ENCODE results near the gene EVPLL.
"Not testable (repeated sequence)": the region's sequence is repeated elsewhere in the genome, so short reads cannot be mapped to it uniquely, and the experiment has no call there.

EVPLL gene

DNA sequence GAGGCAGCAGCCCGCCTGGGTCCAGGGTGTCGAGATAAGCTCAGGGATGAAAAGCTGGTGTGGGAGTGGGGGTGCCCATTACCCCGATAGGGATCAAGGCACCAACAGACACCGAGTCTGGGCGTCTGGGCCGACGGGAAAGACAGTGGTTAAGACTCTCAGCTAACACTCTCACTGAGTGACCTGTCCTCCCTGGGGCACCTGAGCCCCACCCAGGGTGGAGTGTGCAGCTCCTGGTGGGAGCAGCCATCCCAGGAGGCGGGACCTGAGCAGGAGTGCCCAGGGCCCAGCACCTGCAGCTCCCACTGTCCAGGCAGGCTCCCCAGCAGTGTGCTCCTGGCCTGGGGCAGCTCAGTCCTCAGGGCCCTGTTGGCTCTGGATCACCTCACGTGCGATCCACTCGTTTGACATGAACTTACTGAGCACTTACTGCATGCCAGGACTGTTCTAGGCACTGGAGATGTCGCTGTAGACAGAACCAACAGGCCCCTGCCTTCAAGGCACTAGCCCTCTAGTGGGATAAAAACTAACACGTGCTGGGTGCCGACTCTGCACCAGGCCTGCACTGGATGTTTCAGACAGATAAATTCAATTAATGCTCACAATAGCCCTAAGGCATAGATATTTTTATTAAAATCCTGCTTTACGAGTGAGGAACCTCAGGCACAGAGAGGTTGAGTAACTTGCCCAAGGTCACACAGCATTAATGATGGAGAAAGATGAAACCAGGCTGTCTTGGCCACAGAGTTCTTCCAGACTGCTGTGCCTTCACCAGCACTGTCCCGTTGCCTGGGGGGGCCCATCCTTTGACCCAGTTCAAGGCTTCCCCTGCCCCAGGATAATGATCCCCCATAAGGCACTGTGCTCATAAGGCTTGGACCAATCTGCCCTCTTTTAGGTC, 1.9 kb downstream of the EVPLL start:
- DNase-seq (ENCODE audit: low spot score) = no peak

- no peak for DNase-seq (ENCODE audit: low spot score)
These were observed 3.0 kb downstream of the EVPLL start for GRCh38 chr17:18380471-18381157.

- DNase-seq (ENCODE audit: low spot score) = no peak
These were observed 3.8 kb downstream of the EVPLL start for GRCh38 chr17:18381158-18381952.

DNA sequence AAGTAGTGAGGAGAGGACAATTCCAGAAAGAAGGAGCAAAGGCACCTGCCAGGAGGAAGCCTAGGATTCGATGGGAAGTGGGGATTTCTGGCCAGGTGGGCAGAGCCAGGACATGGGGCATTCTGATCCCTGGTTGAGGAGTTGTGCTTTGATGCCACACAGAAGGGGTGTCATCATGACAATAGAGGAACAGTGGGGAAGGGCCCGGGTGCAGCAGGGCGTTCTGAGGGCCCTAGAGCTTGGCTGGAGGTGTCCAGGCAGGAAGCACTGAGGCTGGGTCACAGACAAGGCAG, 4.3 kb downstream of the EVPLL start:
- DNase-seq (ENCODE audit: low spot score) = no peak

- DNase-seq (ENCODE audit: low spot score) = no peak
These were observed 5.0 kb downstream of the EVPLL start for GRCh38 chr17:18382441-18383078.

DNA sequence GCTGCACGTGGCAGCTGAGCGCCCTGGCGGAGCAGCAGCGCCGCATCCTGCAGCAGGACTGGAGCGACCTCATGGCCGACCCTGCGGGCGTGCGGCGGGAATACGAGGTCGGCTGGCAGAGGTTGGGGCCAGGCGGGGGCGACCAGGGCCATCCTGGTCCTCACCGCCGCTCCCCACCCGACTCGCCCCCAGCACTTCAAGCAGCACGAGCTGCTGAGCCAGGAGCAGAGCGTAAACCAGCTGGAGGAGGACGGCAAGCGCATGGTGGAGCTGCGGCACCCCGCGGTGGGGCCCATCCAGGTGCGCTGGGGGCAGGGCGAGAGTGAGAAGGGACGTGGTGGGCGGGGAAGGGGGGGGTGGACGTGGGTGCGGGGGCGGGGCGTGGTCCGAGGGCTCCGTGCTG, 5.5 kb downstream of the EVPLL start:
- DNase-seq (ENCODE audit: low spot score) = not testable (repeated sequence)

GRCh38 chr17:18384271-18384670, 6.7 kb downstream of the EVPLL start:
- not testable (repeated sequence) for DNase-seq (ENCODE audit: low spot score)

DNA sequence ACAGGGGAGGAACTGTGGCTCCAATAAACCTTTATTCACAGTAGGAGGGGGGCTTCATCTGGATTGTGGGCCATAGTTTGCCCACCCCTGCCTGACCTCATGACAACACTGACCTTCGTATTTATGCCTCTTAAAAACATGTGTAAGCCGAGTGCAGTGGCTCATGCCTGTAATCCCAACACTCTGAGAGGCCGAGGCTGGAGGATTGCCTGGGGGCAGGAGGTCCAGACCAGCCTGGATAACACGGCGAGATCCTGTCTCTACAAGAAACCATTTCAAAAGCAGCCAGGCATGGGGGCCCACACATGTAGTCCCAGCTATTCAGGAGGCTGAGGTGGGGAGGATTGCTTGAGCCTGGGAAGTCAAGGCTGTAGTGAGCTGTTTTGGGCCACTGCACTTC, 10.0 kb downstream of the EVPLL start:
- not testable (repeated sequence) for DNase-seq (ENCODE audit: low spot score)

- DNase-seq (ENCODE audit: low spot score) = not testable (repeated sequence)
These were observed 10.7 kb downstream of the EVPLL start for GRCh38 chr17:18388266-18388665.

DNA sequence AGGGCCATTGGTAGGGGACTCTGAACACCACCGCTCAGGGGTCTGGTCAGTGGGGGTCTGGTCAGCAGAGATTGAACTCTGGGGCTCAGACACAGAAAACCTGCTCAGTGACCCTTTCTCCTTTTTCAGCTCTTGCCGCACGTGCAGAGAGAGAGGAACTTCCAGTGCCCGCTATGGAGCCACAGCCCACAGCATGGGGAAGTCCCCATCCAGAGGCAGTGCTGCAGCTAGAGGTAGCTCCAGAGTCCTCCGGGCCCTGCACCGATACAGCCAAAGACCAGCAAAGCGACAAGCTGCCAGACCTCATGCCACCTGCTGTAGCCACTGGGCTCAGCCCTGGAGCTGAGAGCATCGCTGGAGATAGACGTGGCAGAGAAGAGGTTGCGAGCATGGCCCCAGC, 11.2 kb downstream of the EVPLL start:
- DNase-seq (ENCODE audit: low spot score) = not testable (repeated sequence)

DNA sequence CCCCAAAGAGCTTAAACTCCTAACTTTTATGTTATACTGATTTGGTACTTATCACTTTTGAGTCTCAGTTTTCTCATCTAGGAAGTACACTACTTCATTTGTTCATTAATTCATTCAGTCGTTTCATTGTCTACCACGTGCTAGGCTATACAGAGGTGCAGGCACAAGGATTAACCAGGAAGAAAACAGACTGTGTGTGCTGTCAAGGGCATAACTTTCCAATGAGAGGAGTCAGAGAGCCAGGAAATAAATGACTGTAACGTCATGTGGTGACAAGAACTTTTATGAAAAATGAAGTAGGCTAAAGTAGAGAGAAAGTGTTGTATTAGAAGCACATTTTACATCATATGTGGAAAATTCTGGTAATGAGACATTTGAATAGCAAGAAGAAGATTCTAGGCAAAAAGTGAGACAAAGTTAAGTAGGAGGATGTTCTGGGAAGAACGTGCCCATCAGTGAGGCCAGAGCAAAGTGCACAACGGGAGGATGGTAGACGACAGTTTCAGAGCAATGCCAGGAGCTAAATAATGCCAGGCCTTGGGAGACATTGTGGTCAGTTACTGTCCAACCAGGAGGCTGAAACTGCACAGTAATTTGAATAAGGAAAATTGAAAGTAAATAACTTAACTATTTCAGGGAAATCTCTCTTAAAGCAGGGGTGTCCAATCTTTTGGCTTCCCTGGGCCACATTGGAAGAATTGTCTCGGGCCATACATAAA, 24.5 kb downstream of the EVPLL start:
- not testable (repeated sequence) for DNase-seq (ENCODE audit: low spot score)

- not testable (repeated sequence) for DNase-seq (ENCODE audit: low spot score)
These were observed 25.6 kb downstream of the EVPLL start for GRCh38 chr17:18403166-18403565.

GRCh38 chr17:18403604-18404003, 26.0 kb downstream of the EVPLL start:
- DNase-seq (ENCODE audit: low spot score) = not testable (repeated sequence)

- DNase-seq (ENCODE audit: low spot score) = peak; percentile 19
These were observed 31.3 kb downstream of the EVPLL start for GRCh38 chr17:18408906-18409305.

DNA sequence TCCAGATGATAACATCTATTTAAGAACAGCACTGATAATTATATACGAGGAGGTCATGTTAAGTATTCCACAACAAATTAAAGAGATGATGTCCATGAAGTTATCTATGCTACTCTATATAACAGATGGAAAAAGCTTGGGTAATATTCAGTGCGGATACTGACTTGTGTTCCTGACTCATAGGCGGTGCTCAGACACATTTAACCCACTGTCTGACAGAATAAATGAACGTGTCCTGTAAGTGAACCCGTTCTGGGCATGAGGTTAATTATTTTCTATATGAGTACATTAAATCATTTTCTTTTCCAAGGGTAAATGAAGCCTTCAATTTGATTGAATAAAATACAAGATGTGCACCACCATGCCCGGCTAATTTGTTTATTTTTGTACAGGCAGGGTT, 31.7 kb downstream of the EVPLL start:
- DNase-seq (ENCODE audit: low spot score) = not testable (repeated sequence)

GRCh38 chr17:18410736-18411135, 33.2 kb downstream of the EVPLL start:
- DNase-seq (ENCODE audit: low spot score) = not testable (repeated sequence)

DNA sequence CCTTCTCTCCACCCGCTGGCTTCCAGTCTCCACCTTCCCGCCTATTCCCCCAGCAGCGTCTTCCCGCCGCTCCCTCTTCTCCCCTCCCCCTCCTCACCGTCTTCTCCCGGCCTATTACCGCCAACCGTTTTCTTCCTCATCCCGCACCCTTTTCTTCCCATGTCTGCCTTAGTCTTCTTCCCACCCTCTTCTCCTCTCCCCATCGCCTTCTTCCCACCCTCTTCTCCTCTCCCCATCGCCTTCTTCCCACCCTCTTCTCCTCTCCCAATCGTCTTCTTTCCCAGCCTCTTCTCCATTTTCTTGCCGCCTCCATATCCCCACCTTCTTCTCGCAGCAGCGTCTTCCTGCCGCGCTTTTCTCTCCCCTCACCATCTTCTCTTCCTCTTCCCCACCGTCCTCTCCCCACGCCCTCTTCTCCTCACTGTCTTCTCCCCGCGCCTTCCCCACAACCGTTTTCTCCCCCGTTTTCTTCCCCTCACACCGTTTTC, 33.8 kb downstream of the EVPLL start:
- DNase-seq (ENCODE audit: low spot score) = not testable (repeated sequence)

GRCh38 chr17:18412001-18412538, 34.5 kb downstream of the EVPLL start:
- DNase-seq (ENCODE audit: low spot score) = not testable (repeated sequence)

DNA sequence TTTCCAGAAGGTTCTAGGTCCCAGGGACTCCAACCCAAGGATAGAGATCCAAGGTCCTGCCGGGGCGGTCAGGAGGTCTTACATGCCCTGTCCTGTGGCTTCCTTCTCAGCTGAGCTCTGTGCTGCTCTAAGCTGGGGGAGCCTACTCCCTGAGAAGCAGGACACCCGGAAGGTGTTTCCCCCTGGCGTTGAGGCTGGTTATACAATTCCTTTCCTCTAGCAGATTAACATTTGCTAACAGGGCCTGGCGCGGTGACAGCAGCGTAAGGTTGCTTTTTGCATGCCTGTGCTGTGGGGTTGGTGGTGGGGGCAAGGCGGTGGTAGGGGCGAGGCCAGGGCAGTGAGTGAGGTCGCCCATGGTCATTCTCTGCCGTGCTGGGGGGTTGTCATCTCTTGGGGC, 43.9 kb downstream of the EVPLL start:
- not testable (repeated sequence) for DNase-seq (ENCODE audit: low spot score)

DNA sequence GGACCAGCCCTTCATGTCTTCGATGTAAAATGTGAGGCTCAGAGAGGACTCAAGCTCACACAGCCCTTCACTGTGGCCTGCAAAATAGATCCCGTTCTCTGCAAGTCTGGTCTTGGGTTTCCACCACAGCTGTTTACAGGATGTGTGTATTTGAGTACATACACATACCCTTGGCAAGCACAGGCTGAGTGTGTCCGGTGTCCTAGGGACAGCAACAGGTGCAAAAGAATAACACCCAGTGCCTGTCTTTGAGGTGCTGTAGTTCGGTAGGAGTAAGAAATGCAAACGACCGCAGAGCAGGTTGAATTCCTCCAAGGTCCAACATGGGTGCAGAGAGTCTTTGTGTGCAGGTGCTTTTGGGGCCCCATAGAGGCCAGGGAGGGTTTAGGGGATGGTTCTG, 44.9 kb downstream of the EVPLL start:
- not testable (repeated sequence) for DNase-seq (ENCODE audit: low spot score)

GRCh38 chr17:18423015-18423414, 45.4 kb downstream of the EVPLL start:
- DNase-seq (ENCODE audit: low spot score) = not testable (repeated sequence)

Data from NAMALWA (cell line).